HFFc6 (cell line): ENCODE measurements around the gene KLHDC7A. TPM values are rescaled to one million over a fixed set of nuclear protein-coding genes. Genes with fewer than 3 reads are reported as not detected.

Experiments
- DNase-seq: peaks from one replicate; pipeline ENCODE4 v3.0.0-alpha.2; 2018
- H3K27ac Mint-ChIP-seq: 2 replicates; pipeline ENCODE4 v1.8.0; 2020; ENCODE audit warnings: mild to moderate bottlenecking, mixed read lengths
- H3K27me3 Mint-ChIP-seq: 2 replicates; pipeline ENCODE4 v1.8.0; 2021; ENCODE audit warnings: mild to moderate bottlenecking, moderate library complexity, mixed read lengths; ENCODE audit not compliant: insufficient read depth
- H3K36me3 Mint-ChIP-seq: 2 replicates; pipeline ENCODE4 v1.8.0; 2021; ENCODE audit warnings: low read depth, mixed read lengths
- H3K4me1 Mint-ChIP-seq: 2 replicates; pipeline ENCODE4 v1.8.0; 2020; ENCODE audit warnings: low read depth, mixed read lengths
- H3K4me3 Mint-ChIP-seq: 2 replicates; pipeline ENCODE4 v1.8.0; 2020; ENCODE audit warnings: mild to moderate bottlenecking, moderate library complexity, mixed read lengths
- H3K9me3 Mint-ChIP-seq: 2 replicates; pipeline ENCODE4 v1.8.0; 2020; ENCODE audit warnings: mild to moderate bottlenecking, mixed read lengths
- CTCF ChIP-seq: fragments of 200-600 bp; sonication (generic); IDR thresholded peaks from 2 replicates; pipeline ENCODE4 v1.5.0; 2021; ENCODE audit warnings: antibody characterized with exemption, mild to moderate bottlenecking
- total RNA-seq, 6 experiments: library from RNA; stranded (reverse); fragmentation: NEBNext Ultra II Directional; extraction: Animal tissue kit (Norgen Biotek cat#: 25700); gene quantifications; 2 replicates in 1 of 6; 3 replicates in 5 of 6; pipeline ENCODE4 v1.2.3, GENCODE V29; 2021

Gene KLHDC7A
- total RNA-seq, 6 experiments from 2014 or later = not detected

- Mint-ChIP-seq H3K4me1 (no peaks in the 10 kb centered on the region), H3K36me3 (no peaks in the 10 kb centered on the region), H3K27me3 (peaks cover 5% of the 10 kb centered on the region), H3K27ac (no peak overlapping the region), H3K4me3 (no peak overlapping the region), H3K9me3 (peaks cover 49% of the 10 kb centered on the region)
- no peak for DNase-seq
- no peak for TF ChIP-seq CTCF
Observed at GRCh38 chr1:18474559-18475175, 6.1 kb upstream of the KLHDC7A start.

GRCh38 chr1:18475234-18475905 lies 5.4 kb upstream of the KLHDC7A start:
- no peak overlapping the region for H3K4me3 Mint-ChIP-seq
- H3K27me3 Mint-ChIP-seq = peaks cover 5% of the 10 kb centered on the region
- no peaks in the 10 kb centered on the region for H3K36me3 Mint-ChIP-seq
- TF ChIP-seq CTCF = no peak
- peaks cover 56% of the 10 kb centered on the region for H3K9me3 Mint-ChIP-seq
- no peaks in the 10 kb centered on the region for H3K4me1 Mint-ChIP-seq
- DNase-seq = no peak
- H3K27ac Mint-ChIP-seq = no peak overlapping the region

- DNase-seq = no peak
- Mint-ChIP-seq H3K4me1 (no peaks in the 10 kb centered on the region), H3K4me3 (no peak overlapping the region), H3K9me3 (peaks cover 54% of the 10 kb centered on the region), H3K27ac (no peak overlapping the region), H3K36me3 (0 out of 2 replicates have a peak, but pooled peaks cover 5% of the 10 kb centered on the region), H3K27me3 (peaks cover 5% of the 10 kb centered on the region)
- no peak for TF ChIP-seq CTCF
Observed at GRCh38 chr1:18479454-18479853, 1.3 kb upstream of the KLHDC7A start.

GRCh38 chr1:18481190-18481920 lies 625 bp downstream of the KLHDC7A start:
- Mint-ChIP-seq H3K9me3 (peaks cover 52% of the 10 kb centered on the region), H3K36me3 (0 out of 2 replicates have a peak, but pooled peaks cover 5% of the 10 kb centered on the region), H3K27ac (no peak overlapping the region), H3K4me1 (no peaks in the 10 kb centered on the region), H3K4me3 (no peak overlapping the region), H3K27me3 (peaks cover 2% of the 10 kb centered on the region; the same call in 1 of the 2 replicates)
- DNase-seq = no peak
- TF ChIP-seq CTCF = no peak

GRCh38 chr1:18481921-18482701 lies 1.4 kb downstream of the KLHDC7A start:
- no peak for TF ChIP-seq CTCF
- H3K27me3 Mint-ChIP-seq = no peaks in the 10 kb centered on the region; the same call in 1 of the 2 replicates
- 0 out of 2 replicates have a peak, but pooled peaks cover 5% of the 10 kb centered on the region for H3K36me3 Mint-ChIP-seq
- H3K4me1 Mint-ChIP-seq = no peaks in the 10 kb centered on the region
- no peak overlapping the region for H3K4me3 Mint-ChIP-seq
- DNase-seq = no peak
- no peak overlapping the region for H3K27ac Mint-ChIP-seq
- peaks cover 46% of the 10 kb centered on the region for H3K9me3 Mint-ChIP-seq
